PC-3 (cell line): Measurements from ENCODE around the gene CASP2.

Experiments used
- EZH2 ChIP-seq: fragments of 300-600 bp; sonication (generic); IDR thresholded peaks from one replicate; pipeline ENCODE4 v1.6.1; 2017; ENCODE audit warnings: antibody characterized with exemption, mild to moderate bottlenecking, low read length; ENCODE audit not compliant: unreplicated experiment
- TF ChIP-seq, protein P1 (sequence below): fragments of 300-600 bp; sonication (generic); conservative IDR thresholded peaks from 2 replicates; pipeline ENCODE4 v1.5.1; 2017; ENCODE audit warnings: antibody characterized with exemption, low read depth, mild to moderate bottlenecking, low read length

DNA sequence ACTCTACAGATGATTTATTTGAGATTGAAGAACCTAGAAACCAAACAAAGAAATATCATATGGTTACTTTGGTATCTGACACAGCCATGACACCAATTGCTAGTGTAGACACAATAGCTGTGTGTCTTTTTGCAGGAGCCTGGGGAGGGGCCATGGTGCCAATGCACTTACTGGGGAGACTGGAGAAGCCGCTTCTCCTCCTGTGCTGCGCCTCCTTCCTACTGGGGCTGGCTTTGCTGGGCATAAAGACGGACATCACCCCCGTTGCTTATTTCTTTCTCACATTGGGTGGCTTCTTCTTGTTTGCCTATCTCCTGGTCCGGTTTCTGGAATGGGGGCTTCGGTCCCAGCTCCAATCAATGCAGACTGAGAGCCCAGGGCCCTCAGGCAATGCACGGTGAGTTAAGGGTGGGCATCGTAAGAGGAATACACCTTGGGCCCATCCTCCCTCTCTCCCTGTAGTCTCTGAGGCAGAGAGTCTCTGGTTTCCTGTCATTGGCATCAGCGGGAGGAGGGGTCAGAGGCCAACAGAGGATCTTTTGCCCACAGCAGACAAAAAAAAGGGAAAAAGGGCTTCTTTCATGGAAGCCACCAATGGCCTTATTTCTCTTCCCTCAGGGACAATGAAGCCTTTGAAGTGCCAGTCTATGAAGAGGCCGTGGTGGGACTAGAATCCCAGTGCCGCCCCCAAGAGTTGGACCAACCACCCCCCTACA, 2.2 kb upstream of the CASP2 start:
- TF ChIP-seq, protein P1, sequence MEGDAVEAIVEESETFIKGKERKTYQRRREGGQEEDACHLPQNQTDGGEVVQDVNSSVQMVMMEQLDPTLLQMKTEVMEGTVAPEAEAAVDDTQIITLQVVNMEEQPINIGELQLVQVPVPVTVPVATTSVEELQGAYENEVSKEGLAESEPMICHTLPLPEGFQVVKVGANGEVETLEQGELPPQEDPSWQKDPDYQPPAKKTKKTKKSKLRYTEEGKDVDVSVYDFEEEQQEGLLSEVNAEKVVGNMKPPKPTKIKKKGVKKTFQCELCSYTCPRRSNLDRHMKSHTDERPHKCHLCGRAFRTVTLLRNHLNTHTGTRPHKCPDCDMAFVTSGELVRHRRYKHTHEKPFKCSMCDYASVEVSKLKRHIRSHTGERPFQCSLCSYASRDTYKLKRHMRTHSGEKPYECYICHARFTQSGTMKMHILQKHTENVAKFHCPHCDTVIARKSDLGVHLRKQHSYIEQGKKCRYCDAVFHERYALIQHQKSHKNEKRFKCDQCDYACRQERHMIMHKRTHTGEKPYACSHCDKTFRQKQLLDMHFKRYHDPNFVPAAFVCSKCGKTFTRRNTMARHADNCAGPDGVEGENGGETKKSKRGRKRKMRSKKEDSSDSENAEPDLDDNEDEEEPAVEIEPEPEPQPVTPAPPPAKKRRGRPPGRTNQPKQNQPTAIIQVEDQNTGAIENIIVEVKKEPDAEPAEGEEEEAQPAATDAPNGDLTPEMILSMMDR, result no peak
- no peak for TF ChIP-seq EZH2
